ENCODE measurements around the gene VWA2. TPM values are rescaled to one million over a fixed set of nuclear protein-coding genes. Genes with fewer than 3 reads are reported as not detected.

VWA2 gene
- total and polyA plus RNA-seq, 2 donors (not counting 1 experiment from before 2014, with no cell fraction given): not detected

GRCh38 chr10:114291516-114291915 is 52.5 kb downstream of the VWA2 start:
- Histone ChIP-seq H3K27ac (ENCODE audit: low read length in 2 of 2) (no peak overlapping the region), H2AFZ (ENCODE audit: insufficient read depth, low read depth, low read length, poor library complexity, severe bottlenecking) (no peak overlapping the region), H3K9me3 (ENCODE audit: control extremely low read depth in 1 of 3, control insufficient read depth in 2 of 3, insufficient read depth in 1 of 3, low read length in 2 of 3) (peaks cover 1 to 15% (median 6%) of the 10 kb centered on the region in 3 donors), H3K79me2 (ENCODE audit: control insufficient read depth, insufficient read depth, low read length) (no peaks in the 10 kb centered on the region), H3K9ac (ENCODE audit: low read length) (no peak overlapping the region), H3K36me3 (replicated peaks in 1 of 2; ENCODE audit: control extremely low read depth in 1 of 2, control insufficient read depth in 1 of 2, extremely low read depth in 1 of 2, insufficient read depth in 2 of 2, low read length in 1 of 2) (peaks cover 0 to 14% of the 10 kb centered on the region in 2 experiments), H3K4me3 (ENCODE audit: control extremely low read depth in 1 of 5, extremely low read depth in 1 of 5, insufficient read depth in 1 of 5, low read depth in 2 of 5, low read length in 4 of 5) (no peak overlapping the region), H3K4me2 (replicated peaks; ENCODE audit: low read depth, low read length, poor library complexity, severe bottlenecking) (no peak overlapping the region), H3K4me1 (ENCODE audit: control insufficient read depth in 2 of 2, insufficient read depth in 2 of 2, low read length in 2 of 2) (no peaks in the 10 kb centered on the region), H3K27me3 (replicated peaks in 1 of 4; ENCODE audit: control extremely low read depth in 1 of 4, control insufficient read depth in 3 of 4, insufficient read depth in 4 of 4, low read length in 3 of 4) (no peaks in the 10 kb centered on the region), H4K20me1 (ENCODE audit: control insufficient read depth, insufficient read depth, low read length, poor library complexity, severe bottlenecking) (no peaks in the 10 kb centered on the region)
- 94% methylated on average over 8 of the region's 8 CpGs for WGBS (ENCODE audit: insufficient coverage)
- Mint-ChIP-seq H3K4me1 (no peaks in the 10 kb centered on the region), H3K4me3 (no peak overlapping the region), H3K27ac (no peak overlapping the region), H3K9me3 (ENCODE audit: insufficient read depth) (peaks cover 12% of the 10 kb centered on the region), H3K27me3 (no peaks in the 10 kb centered on the region)
- POLR2A ChIA-PET: no interaction called here
- DNase-seq: no peak
- intact Hi-C loops (cut with micrococcal nuclease): no loop called here
- CTCF ChIA-PET: interaction anchor here (1.7 kb wide), 1 partner anchor 13 kb away, joined by 10 read pairs; no protein-coding TSS in a partner anchor
- ATAC-seq (ENCODE audit: low read depth): no peak
- TF ChIP-seq CTCF (IDR thresholded peaks at IDR 0.05) (no peak), EZH2 (IDR thresholded peaks at IDR 0.05; ENCODE audit: borderline replicate concordance, insufficient read depth, low read depth, low read length, poor library complexity, severe bottlenecking) (no peak)

- Histone ChIP-seq H3K4me1 (ENCODE audit: control insufficient read depth in 2 of 2, insufficient read depth in 2 of 2, low read length in 2 of 2) (no peaks in the 10 kb centered on the region), H3K9me3 (ENCODE audit: control extremely low read depth in 1 of 3, control insufficient read depth in 2 of 3, insufficient read depth in 1 of 3, low read length in 2 of 3) (peaks cover 1 to 18% (median 18%) of the 10 kb centered on the region in 3 donors), H3K36me3 (replicated peaks in 1 of 2; ENCODE audit: control extremely low read depth in 1 of 2, control insufficient read depth in 1 of 2, extremely low read depth in 1 of 2, insufficient read depth in 2 of 2, low read length in 1 of 2) (peaks cover 0 to 24% of the 10 kb centered on the region in 2 experiments), H3K27me3 (replicated peaks in 1 of 4; ENCODE audit: control extremely low read depth in 1 of 4, control insufficient read depth in 3 of 4, insufficient read depth in 4 of 4, low read length in 3 of 4) (no peaks in the 10 kb centered on the region), H3K9ac (ENCODE audit: low read length) (no peak overlapping the region), H3K79me2 (ENCODE audit: control insufficient read depth, insufficient read depth, low read length) (no peaks in the 10 kb centered on the region), H3K4me2 (replicated peaks; ENCODE audit: low read depth, low read length, poor library complexity, severe bottlenecking) (no peak overlapping the region), H3K4me3 (ENCODE audit: control extremely low read depth in 1 of 5, extremely low read depth in 1 of 5, insufficient read depth in 1 of 5, low read depth in 2 of 5, low read length in 4 of 5) (no peak overlapping the region), H3K27ac (ENCODE audit: low read length in 2 of 2) (no peak overlapping the region), H4K20me1 (ENCODE audit: control insufficient read depth, insufficient read depth, low read length, poor library complexity, severe bottlenecking) (no peaks in the 10 kb centered on the region), H2AFZ (ENCODE audit: insufficient read depth, low read depth, low read length, poor library complexity, severe bottlenecking) (no peak overlapping the region)
- Mint-ChIP-seq H3K4me3 (no peak overlapping the region), H3K27ac (no peak overlapping the region), H3K9me3 (ENCODE audit: insufficient read depth) (peaks cover 12% of the 10 kb centered on the region), H3K27me3 (no peaks in the 10 kb centered on the region), H3K4me1 (no peaks in the 10 kb centered on the region)
- TF ChIP-seq EZH2 (IDR thresholded peaks at IDR 0.05; ENCODE audit: borderline replicate concordance, insufficient read depth, low read depth, low read length, poor library complexity, severe bottlenecking): no peak
- no peak for TF ChIP-seq CTCF (IDR thresholded peaks at IDR 0.05)
- ChIA-PET CTCF (interaction anchor here (2.1 kb wide), 1 partner anchor 11 kb away, joined by 8 read pairs; no protein-coding TSS in a partner anchor), POLR2A (no interaction called here)
- no CpG with 5 or more reads among the region's 5 CpGs for WGBS (ENCODE audit: insufficient coverage)
- DNase-seq: no peak
- ATAC-seq (ENCODE audit: low read depth): no peak
- intact Hi-C loops (cut with micrococcal nuclease): no loop called here
Observed at GRCh38 chr10:114293075-114293474, 54.0 kb downstream of the VWA2 start.

Measured in B cell (primary cell).